ENCODE results near the gene GPHA2.

Gene GPHA2

GRCh38 chr11:64909653-64910343 lies 25.9 kb downstream of the GPHA2 start:
- DNase-seq, result no peak

- no peak for DNase-seq
Measured at GRCh38 chr11:64908766-64909165, 26.9 kb downstream of the GPHA2 start.

GRCh38 chr11:64906314-64906635 lies 29.4 kb downstream of the GPHA2 start:
- no peak for DNase-seq

GRCh38 chr11:64905516-64906313 lies 30.0 kb downstream of the GPHA2 start:
- no peak for DNase-seq

GRCh38 chr11:64903291-64903833 lies 32.3 kb downstream of the GPHA2 start:
- no peak for DNase-seq

DNA sequence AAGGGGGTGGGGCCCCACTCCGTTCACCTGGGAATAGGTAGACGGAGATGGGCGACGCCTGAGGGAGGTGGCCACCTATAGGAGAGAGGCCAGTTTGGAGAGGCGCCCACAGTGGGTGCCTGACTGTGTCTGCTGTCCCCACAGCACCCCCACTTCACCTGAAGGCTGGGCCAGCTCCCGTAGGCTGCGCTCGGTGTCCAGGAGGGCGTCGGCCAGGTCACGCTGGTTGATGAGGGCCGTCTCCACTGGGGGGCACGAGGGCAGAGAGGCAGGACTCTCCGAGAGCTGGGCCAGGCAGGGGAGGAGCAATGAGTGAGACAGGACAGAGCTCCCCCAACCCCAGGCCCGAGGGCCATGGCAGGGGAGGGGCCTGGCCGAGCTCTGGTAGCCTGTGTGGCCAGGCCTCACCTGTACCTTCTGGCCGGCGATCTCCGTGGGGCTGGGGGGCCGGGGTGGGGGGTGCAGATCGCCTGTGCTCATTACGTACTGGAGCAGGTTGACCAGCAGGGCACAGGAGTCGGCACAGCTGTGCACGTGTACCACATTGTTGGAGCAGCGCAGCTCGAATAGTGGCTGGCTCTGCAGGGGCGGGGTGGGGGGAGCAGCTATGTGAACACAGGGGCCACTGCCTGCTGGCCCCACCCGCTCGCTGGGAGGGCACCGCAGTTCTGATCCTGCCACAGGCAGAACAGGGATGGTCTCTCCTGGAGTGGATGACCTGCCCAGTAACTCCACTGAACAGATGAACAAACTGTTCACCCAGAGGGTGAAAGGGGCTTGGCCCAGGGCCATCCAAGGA lies 33.4 kb downstream of the GPHA2 start:
- no peak for DNase-seq

- DNase-seq, result no peak
Measured at GRCh38 chr11:64900774-64901173, 34.9 kb downstream of the GPHA2 start.

GRCh38 chr11:64900263-64900678 lies 35.4 kb downstream of the GPHA2 start:
- peak; percentile 57 to 58 (median 57) for DNase-seq

DNA sequence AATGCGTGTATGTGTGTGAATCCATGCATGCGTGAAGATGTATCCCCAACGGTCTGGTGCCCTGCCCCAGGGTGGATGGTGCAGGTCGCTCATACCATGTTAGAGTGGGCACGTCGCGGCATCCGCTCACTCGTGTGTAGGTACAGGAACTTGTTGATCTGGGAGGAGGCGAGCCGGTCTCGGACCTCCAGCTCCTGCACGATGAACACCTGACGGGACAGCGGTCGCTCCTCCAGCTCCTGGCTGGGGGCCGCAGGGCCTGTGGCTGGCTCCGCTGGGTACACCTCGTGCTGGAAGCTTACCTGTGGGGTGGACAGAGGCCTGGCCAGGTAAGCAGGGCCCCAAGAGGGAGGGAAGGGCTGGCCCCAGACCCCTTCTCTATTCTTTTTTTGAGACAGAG lies 37.2 kb downstream of the GPHA2 start:
- DNase-seq, result no peak

DNA sequence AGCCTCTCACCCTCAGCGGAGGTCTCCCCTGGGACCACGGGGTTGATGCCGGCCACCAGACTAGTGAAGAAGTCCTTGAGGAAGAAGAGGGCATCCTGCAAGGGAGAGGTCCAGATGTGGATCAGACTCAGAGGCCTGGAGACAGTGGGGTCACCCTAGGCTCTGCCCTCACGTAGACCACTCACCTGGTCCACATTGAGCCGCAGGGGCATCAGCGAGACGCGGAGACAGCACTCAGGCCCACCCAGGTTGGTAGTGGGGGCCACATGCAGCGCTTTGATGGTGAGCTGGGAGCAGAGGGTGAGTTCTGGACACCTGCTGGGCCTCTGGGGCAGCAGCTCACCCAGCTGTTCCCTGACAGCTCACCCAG lies 37.6 kb downstream of the GPHA2 start:
- DNase-seq, result no peak

- DNase-seq, result no peak
Measured at GRCh38 chr11:64897381-64898075, 38.2 kb downstream of the GPHA2 start.

- DNase-seq, result no peak
Measured at GRCh38 chr11:64896448-64897022, 39.2 kb downstream of the GPHA2 start.

DNA sequence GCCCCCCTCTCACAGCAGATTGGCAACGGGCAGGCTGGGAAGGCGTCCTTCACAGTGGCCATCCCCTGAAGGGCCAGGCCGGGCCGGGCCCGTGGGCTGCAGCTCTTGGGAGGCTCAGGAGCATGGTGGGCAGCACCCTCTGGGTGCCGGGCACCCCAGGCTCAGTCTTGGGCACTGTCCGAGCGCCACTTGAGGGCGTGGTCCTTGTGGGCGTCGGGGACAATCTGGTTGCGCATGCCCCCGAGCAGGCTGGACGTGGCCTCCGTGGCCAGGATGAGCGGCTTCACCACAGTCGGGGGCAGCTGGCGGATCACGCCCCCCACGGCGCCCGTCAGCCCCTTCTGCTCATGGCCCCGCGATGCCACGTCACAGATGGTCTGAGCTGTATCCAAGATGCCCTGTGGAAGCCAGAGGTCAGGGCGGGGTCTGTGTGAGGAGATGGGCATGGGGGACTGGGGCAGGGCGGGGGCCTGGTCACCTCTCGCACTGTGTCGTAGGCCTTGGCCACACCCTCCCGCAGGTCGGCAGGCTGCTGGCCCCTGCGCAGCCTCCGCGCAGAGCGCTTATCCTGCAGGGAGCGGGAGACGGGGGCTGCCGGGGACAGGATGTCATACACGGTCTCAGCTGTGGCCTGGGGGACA lies 40.8 kb downstream of the GPHA2 start:
- DNase-seq, result no peak

DNA sequence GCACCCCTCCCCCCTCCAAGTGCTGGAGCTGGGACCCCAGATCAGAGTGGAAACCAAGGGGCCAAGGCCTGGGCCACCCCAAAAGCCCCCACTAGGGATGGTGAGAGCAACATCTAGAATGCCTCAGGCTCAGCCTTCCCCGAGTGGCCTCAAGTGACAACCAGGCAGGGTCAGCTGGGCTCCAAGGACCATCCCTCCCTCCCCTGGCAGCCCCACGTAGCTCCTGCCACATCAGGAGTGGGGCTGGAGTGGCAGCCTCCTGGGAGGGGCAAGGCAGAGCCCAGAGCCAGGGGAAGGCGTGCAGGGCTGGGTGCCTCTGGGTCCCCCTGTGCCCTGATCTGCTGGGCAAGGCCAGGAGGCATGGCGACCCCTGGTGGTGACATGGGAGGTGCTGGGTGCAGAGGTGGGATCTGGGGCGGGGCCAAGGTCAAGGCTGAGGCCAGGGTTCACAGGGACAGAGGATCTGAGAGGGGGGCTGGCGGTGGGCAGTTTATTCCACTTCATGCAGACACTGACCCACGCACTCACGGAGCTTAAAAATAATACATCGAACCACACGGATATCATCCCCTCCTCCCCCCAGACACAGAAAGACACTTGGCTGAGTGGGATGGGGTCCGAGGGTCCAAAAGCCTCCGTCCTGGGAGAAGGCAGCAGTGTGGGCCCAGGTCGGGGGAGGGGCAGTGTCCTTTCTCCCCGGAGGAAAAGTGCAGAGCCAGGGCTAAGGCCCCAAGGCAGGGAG lies 41.5 kb downstream of the GPHA2 start:
- DNase-seq, result peak; percentile 88 to 97 (median 94)

DNA sequence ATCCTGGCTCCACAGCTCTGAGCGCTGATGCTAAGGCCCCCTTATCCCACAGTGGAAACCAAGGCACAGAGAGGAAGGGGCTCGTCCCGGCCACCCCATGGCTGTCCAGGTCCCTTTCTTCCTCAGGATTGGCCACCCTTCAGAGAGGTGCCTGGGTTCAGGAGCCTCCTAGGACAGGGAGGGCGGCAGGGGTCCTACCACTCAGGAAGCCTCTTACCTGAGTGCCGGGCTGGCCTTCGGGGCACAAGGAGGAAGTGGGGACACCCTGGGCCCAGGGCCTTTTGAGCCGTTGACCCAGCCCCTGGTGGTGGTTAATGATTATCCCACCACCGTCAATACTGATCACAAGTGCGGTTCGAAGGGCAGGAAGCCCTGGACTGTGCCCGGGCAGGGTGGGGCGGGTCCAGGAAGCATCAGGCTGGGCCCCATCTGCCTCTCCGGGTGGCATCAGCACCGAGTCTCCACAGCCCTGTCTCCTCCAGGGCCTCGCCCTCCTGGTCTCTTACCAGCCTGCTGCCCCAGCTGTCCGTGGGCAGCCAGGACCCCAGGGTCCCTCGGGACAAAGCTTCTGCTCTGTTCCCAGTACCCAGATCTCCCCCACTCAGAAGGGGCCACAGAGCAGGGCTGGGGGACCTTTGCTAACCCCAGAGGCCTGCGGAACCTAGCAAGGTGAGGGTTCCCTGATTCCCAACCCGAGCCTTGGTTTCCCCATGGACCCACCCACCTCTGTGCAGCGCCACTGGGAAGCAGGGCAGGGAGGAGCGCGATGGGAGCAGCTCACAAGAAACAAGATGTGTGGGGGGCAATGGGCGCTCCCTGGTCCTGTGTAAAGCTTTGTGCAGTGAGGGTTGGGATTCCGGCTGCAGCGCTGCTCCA lies 42.3 kb downstream of the GPHA2 start:
- DNase-seq, result no peak

DNA sequence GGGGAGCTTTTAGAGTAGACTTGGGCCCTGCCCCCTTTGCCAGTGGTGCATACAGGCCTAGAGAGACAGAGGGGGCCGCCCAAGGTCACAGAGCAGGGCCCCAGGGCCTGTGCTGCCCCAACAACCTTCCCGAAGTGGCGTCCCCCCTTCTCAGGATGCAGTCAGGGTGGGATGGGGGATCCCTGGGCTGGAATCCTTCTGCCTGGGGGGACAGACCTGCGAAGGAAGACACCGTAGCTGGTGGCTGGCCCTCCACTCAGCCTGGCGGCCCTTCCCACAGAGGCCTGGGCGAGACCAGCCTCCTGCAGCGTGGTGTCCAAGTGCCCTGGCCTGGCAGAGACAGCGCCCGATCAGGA lies 42.9 kb downstream of the GPHA2 start:
- DNase-seq, result no peak

DNA sequence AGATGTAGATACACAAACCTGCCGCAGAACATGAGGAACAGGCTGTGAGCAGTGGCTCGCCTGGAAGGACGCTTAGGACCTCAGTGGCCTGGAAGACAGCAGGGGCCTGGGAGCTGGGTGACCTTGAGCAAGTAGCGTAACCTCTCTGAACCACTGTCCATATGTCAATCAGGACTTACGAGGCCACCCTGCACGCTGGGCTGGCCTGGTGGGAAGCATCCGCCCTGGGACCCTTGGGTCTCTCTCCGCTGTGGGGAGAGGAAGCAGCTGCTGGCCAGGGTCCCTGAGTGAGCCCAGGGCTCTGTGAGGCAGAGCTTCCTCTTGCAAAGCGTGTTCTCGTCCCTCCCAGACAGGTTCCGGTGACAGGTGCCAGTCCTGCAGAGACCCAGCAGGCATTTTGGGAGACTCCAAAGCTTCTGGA lies 43.3 kb downstream of the GPHA2 start:
- DNase-seq, result no peak

- DNase-seq, result no peak
Measured at GRCh38 chr11:64891880-64892279, 43.8 kb downstream of the GPHA2 start.

- no peak for DNase-seq
Measured at GRCh38 chr11:64891215-64891848, 44.4 kb downstream of the GPHA2 start.

DNA sequence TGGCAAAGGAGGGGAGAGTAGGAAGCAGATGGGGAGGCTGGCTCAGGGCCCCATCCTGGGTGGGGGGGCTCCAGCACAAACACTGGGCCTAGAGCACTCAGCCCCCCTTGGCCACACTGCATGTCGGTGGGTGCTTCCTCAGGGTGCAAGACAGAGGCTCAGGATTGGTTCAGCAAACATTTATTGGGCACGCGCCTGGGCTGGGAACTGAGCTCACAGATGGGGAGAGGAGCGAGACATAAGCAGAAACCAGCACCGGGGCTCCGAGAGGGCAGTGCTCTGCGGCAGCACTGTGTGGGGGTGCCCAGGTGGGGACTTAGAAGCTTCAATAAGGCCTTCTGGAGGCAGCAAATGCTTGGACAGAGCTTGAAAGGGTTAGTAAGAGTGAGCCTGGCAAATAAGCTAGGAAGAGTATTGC lies 45.2 kb downstream of the GPHA2 start:
- no peak for DNase-seq
